Activated CD8-positive, alpha-beta T cell treated with anti-CD3 and anti-CD28 coated beads for 36 hours (primary cell): ENCODE measurements around the gene PNKD. TPM values are rescaled to one million over a fixed set of nuclear protein-coding genes. Genes with fewer than 3 reads are reported as not detected.

Experiments
- ATAC-seq: fragments of 200-7000 bp; cut with Tn5 transposase; one replicate; pipeline ENCODE4 v1.10.0; 2021; ENCODE audit warnings: mild to moderate bottlenecking, moderate library complexity
- CTCF ChIA-PET: fragments of 350-600 bp; sonication (Branson Sonifier 250); formaldehyde crosslinking; loops from one replicate; lab custom pipeline; 2021; ENCODE audit warnings: antibody characterized with exemption; lab: Charles Lee
- POLR2A ChIA-PET: fragments of 350-600 bp; sonication (Branson Sonifier 250); formaldehyde crosslinking; loops from one replicate; lab custom pipeline; 2021; ENCODE audit warnings: antibody characterized with exemption; lab: Charles Lee
- DNase-seq: peaks from one replicate; pipeline ENCODE4 v3.0.0-alpha.2; 2020
- H3K27ac Mint-ChIP-seq: one replicate; pipeline ENCODE4 v1.8.0; 2021; ENCODE audit warnings: mild to moderate bottlenecking, mixed read lengths
- H3K27me3 Mint-ChIP-seq: one replicate; pipeline ENCODE4 v1.8.0; 2021; ENCODE audit warnings: mixed read lengths
- H3K36me3 Mint-ChIP-seq: one replicate; pipeline ENCODE4 v1.8.0; 2021; ENCODE audit warnings: low read depth, mixed read lengths
- H3K4me1 Mint-ChIP-seq: one replicate; pipeline ENCODE4 v1.8.0; 2021; ENCODE audit warnings: low read depth, mixed read lengths
- H3K4me3 Mint-ChIP-seq: one replicate; pipeline ENCODE4 v1.8.0; 2021; ENCODE audit warnings: mild to moderate bottlenecking, moderate library complexity, mixed read lengths
- H3K9me3 Mint-ChIP-seq: one replicate; pipeline ENCODE4 v1.8.0; 2021; ENCODE audit warnings: mixed read lengths
- CTCF ChIP-seq: fragments of 200-600 bp; IDR thresholded peaks from one replicate; pipeline ENCODE4 v1.8.0; 2022; ENCODE audit warnings: antibody characterized with exemption, mild to moderate bottlenecking
- intact Hi-C: fragments of 100-400 bp; cut with micrococcal nuclease; formaldehyde crosslinking; loops from one replicate; pipeline ENCODE4 v1.10.0; 2022
- total RNA-seq, 2 experiments: library from RNA; stranded (reverse); gene quantifications; one replicate each; pipeline ENCODE4 v1.2.3, GENCODE V29; 2021

Gene PNKD
- total RNA-seq, 2 experiments from 2014 or later = 19.8 to 24.4 TPM

DNA sequence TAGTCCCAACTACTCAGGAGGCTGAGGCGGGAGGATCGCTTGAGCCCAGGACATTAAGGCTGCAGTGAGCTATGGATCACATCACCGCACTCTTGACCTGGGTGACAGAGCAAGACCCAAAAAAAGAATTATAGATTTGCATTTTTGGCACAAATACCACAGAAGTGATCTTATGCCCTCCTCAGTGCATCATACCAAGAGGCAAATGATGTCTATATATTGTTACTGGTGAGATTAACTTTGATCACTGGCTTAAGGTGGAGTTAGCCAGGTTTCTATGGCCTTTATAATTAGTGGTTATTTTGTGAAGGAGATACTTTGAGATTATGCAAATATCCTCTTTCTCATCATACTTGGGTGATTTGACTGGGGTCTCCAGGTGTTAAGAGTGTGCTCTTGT lies 64.2 kb downstream of the PNKD start:
- ChIA-PET POLR2A (interaction anchor here (0.6 to 0.8 kb wide), 2 partner anchors 17 to 65 kb away, joined by 3 read pairs; partner anchors contain the start of gene AAMP), CTCF (interaction anchor here (0.9 to 1.9 kb wide), 3 partner anchors 13 to 33 kb away, joined by 3 to 4 read pairs (median 3); partner anchors contain the start of gene CATIP)
- no peak for TF ChIP-seq CTCF
- no peaks in the 10 kb centered on the region for H3K36me3 Mint-ChIP-seq
- H3K4me3 Mint-ChIP-seq = no peak overlapping the region
- H3K27me3 Mint-ChIP-seq = no peaks in the 10 kb centered on the region
- H3K27ac Mint-ChIP-seq = no peak overlapping the region
- ATAC-seq (no peak), DNase-seq (no peak)
- H3K4me1 Mint-ChIP-seq = peaks cover 1% of the 10 kb centered on the region
- H3K9me3 Mint-ChIP-seq = no peaks in the 10 kb centered on the region
- intact Hi-C loops = no loop called here

DNA sequence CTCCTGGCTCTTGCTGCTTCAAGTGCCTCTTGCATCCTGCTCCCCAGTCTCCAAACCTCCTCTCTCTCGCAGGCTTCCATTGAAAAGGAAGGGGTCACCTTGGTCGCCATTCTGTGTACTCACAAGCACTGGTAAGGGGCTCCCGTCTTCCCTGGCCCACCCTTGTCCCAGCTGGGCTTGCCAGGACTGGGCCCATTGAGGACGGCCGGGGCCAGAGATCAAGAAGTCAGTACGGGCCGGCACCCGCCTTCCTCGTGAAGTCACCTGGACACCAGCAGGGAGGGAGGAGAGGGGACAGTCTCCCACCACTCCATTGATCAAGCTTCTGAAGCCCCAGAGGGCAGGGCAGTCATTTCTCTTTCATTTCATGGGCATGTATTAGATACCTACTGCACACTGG lies 70.3 kb downstream of the PNKD start:
- TF ChIP-seq CTCF = no peak
- CTCF ChIA-PET = interaction anchor here (0.8 kb wide), 1 partner anchor 16 kb away, joined by 3 read pairs; the partner anchor contains the start of gene CATIP
- intact Hi-C loops = no loop called here
- DNase-seq = no peak
- ATAC-seq = no peak
- Mint-ChIP-seq H3K9me3 (no peaks in the 10 kb centered on the region), H3K4me1 (no peaks in the 10 kb centered on the region), H3K27ac (no peak overlapping the region), H3K36me3 (no peaks in the 10 kb centered on the region), H3K4me3 (no peak overlapping the region), H3K27me3 (no peaks in the 10 kb centered on the region)
- POLR2A ChIA-PET = no interaction called here

- no peak for TF ChIP-seq CTCF
- Mint-ChIP-seq H3K9me3 (no peaks in the 10 kb centered on the region), H3K4me3 (no peak overlapping the region), H3K27me3 (no peaks in the 10 kb centered on the region), H3K4me1 (no peaks in the 10 kb centered on the region), H3K27ac (no peak overlapping the region), H3K36me3 (no peaks in the 10 kb centered on the region)
- intact Hi-C loops = no loop called here
- ATAC-seq (no peak), DNase-seq (no peak)
- POLR2A ChIA-PET = no interaction called here
- CTCF ChIA-PET = no interaction called here
These were observed 71.1 kb downstream of the PNKD start for GRCh38 chr2:218341381-218341780.

DNA sequence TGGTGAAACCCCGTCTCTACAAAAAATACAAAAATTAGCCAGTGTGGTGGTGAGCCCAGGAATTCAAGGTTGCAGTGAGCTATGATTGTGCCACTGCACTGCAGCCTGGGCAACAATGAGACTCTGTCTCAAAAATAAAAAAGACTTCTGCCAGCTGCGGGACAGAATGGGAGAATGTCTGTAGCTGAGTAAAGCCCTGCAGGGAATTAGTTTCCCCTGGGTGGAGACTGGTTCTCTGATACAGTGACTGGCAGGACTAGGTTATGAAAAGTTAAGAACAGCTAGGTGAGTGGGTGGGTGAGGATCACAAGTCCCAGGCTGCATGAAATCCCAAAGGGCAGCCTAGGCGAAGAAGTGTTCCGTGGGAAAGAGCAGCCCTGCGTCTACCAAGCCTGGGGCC lies 72.5 kb downstream of the PNKD start:
- Mint-ChIP-seq H3K27ac (no peak overlapping the region), H3K27me3 (no peaks in the 10 kb centered on the region), H3K9me3 (no peaks in the 10 kb centered on the region), H3K4me1 (no peaks in the 10 kb centered on the region), H3K36me3 (no peaks in the 10 kb centered on the region), H3K4me3 (no peak overlapping the region)
- intact Hi-C loops = no loop called here
- TF ChIP-seq CTCF = no peak
- DNase-seq (no peak), ATAC-seq (no peak)
- ChIA-PET CTCF (interaction anchor here (1.3 kb wide), 1 partner anchor 16 kb away, joined by 3 read pairs; no protein-coding TSS in a partner anchor), POLR2A (interaction anchor here (0.5 kb wide), 1 partner anchor 220 kb away, joined by 3 read pairs; no protein-coding TSS in a partner anchor)

DNA sequence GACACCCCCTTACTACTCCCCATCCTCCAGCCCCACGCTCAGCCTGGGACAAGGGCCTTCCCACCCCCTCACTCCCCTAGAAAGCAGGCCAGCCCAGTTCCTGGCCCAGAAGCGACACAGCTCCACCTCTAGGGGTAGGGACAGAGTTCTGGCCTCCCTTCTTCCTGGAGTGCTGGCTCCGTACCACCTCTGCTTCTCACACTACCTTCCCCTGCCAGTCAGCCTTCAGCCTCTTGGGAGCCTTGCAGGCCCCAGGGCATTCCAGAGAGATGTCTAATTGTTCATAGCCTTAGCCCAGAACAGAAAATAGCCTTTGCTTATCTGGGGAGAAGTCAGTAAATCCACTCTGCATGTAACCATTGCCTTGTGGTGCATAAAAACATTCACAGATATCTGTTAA lies 73.3 kb downstream of the PNKD start:
- Mint-ChIP-seq H3K9me3 (no peaks in the 10 kb centered on the region), H3K27ac (no peak overlapping the region), H3K27me3 (no peaks in the 10 kb centered on the region), H3K4me1 (no peaks in the 10 kb centered on the region), H3K4me3 (no peak overlapping the region), H3K36me3 (no peaks in the 10 kb centered on the region)
- ATAC-seq = no peak
- TF ChIP-seq CTCF = no peak
- ChIA-PET POLR2A (no interaction called here), CTCF (no interaction called here)
- intact Hi-C loops = no loop called here
- DNase-seq = no peak
